HUES64 (cell line): Measurements from ENCODE around the gene LRRC37A2.
"Not testable (repeated sequence)": the region's sequence is repeated elsewhere in the genome, so short reads cannot be mapped to it uniquely, and the experiment has no call there.

Source experiments
- H3K27ac ChIP-seq: 2 replicates; pipeline ENCODE4 v1.7.0; 2013; ENCODE audit warnings: low read depth, low read length, inconsistent platforms
- H3K27me3 ChIP-seq: 2 replicates; pipeline ENCODE4 v1.6.1; 2013; ENCODE audit warnings: mild to moderate bottlenecking, low read length; ENCODE audit not compliant: insufficient read depth
- H3K36me3 ChIP-seq: 2 replicates; pipeline ENCODE4 v1.6.1; 2013; ENCODE audit warnings: mild to moderate bottlenecking, low read length; ENCODE audit not compliant: insufficient read depth
- H3K4me1 ChIP-seq: 2 replicates; pipeline ENCODE4 v1.6.1; 2013; ENCODE audit warnings: mild to moderate bottlenecking, low read length, moderate library complexity; ENCODE audit not compliant: insufficient read depth
- H3K4me3 ChIP-seq: 2 replicates; pipeline ENCODE4 v1.5.1; 2013; ENCODE audit warnings: mild to moderate bottlenecking, low read length, moderate library complexity
- H3K9ac ChIP-seq: 2 replicates; pipeline ENCODE4 v1.6.1; 2013; ENCODE audit warnings: mild to moderate bottlenecking, low read depth, low read length
- H3K9me3 ChIP-seq: 2 replicates; pipeline ENCODE4 v1.6.1; 2013; ENCODE audit warnings: low read depth, low read length; ENCODE audit not compliant: insufficient read depth

Gene LRRC37A2

GRCh38 chr17:46603125-46603524, 90.9 kb downstream of the LRRC37A2 start:
- H3K9me3 ChIP-seq, H3K4me1 ChIP-seq, H3K9ac ChIP-seq, H3K4me3 ChIP-seq, H3K36me3 ChIP-seq, H3K27ac ChIP-seq, H3K27me3 ChIP-seq: not testable (repeated sequence)
